Neural cell (in vitro differentiated cells): ENCODE results near the gene ICAM3. TPM values are rescaled to one million over a fixed set of nuclear protein-coding genes. Genes with fewer than 3 reads are reported as not detected.
"Not testable (repeated sequence)": the region's sequence is repeated elsewhere in the genome, so short reads cannot be mapped to it uniquely, and the experiment has no call there.

Experiments
- H2AFZ ChIP-seq: fragments of 200-600, 300-800 bp; sonication (generic), shearing (Covaris generic); 2 replicates; pipeline ENCODE4 v1.6.0; 2014; ENCODE audit warnings: low read depth, mild to moderate bottlenecking, antibody characterized with exemption, low read length, moderate library complexity
- H3F3A ChIP-seq: fragments of 200-600 bp; shearing (Covaris generic); 2 replicates; pipeline ENCODE4 v1.6.1; 2016; ENCODE audit warnings: mild to moderate bottlenecking, moderate library complexity, mixed read lengths, antibody characterized with exemption, low read length; ENCODE audit not compliant: insufficient read depth, poor library complexity, severe bottlenecking
- H3K27ac ChIP-seq: fragments of 200-600, 300-800 bp; sonication (generic), shearing (Covaris generic); 2 replicates; pipeline ENCODE4 v1.5.1; 2014; ENCODE audit warnings: mild to moderate bottlenecking, low read length, moderate library complexity
- H3K27me3 ChIP-seq: fragments of 300-800, 200-600 bp; sonication (generic), shearing (Covaris generic); 2 replicates; pipeline ENCODE4 v1.6.0; 2014; ENCODE audit warnings: mild to moderate bottlenecking, low read depth, low read length, moderate library complexity; ENCODE audit not compliant: insufficient read depth
- H3K36me3 ChIP-seq: fragments of 300-800, 200-600 bp; sonication (generic), shearing (Covaris generic); 2 replicates; pipeline ENCODE4 v1.5.1; 2014; ENCODE audit warnings: mild to moderate bottlenecking, antibody characterized with exemption, low read length, moderate library complexity; ENCODE audit not compliant: insufficient read depth
- H3K4me2 ChIP-seq: fragments of 300-800, 200-600 bp; sonication (generic), shearing (Covaris generic); 2 replicates; pipeline ENCODE4 v1.6.0; 2014; ENCODE audit warnings: mild to moderate bottlenecking, low read length
- H3K4me3 ChIP-seq: fragments of 300-800, 200-600 bp; sonication (generic), shearing (Covaris generic); 2 replicates; pipeline ENCODE4 v1.5.1; 2014; ENCODE audit warnings: mild to moderate bottlenecking, low read length, moderate library complexity
- H3K79me2 ChIP-seq: fragments of 200-600 bp; shearing (Covaris generic); replicated peaks from 2 replicates; pipeline ENCODE4 v1.6.0; 2014; ENCODE audit warnings: mild to moderate bottlenecking, low read length, moderate library complexity; ENCODE audit not compliant: insufficient read depth
- H3K9ac ChIP-seq: fragments of 300-800, 200-600 bp; sonication (generic), shearing (Covaris generic); 2 replicates; pipeline ENCODE4 v1.6.1; 2016; ENCODE audit warnings: mild to moderate bottlenecking, low read length, mixed read lengths
- H3K9me2 ChIP-seq: fragments of 200-600 bp; shearing (Covaris generic); 2 replicates; pipeline ENCODE4 v1.6.1; 2016; ENCODE audit warnings: mild to moderate bottlenecking, low read length, mixed read lengths; ENCODE audit not compliant: insufficient read depth
- H3K9me3 ChIP-seq: fragments of 200-600, 300-800 bp; sonication (generic), shearing (Covaris generic); 2 replicates; pipeline ENCODE4 v1.6.1; 2016; ENCODE audit warnings: mild to moderate bottlenecking, mixed run types, low read length, moderate library complexity, mixed read lengths
- H4K20me1 ChIP-seq: fragments of 200-600 bp; shearing (Covaris generic); 2 replicates; pipeline ENCODE4 v1.6.1; 2016; ENCODE audit warnings: mild to moderate bottlenecking, mixed run types; ENCODE audit not compliant: insufficient read depth
- EP300 ChIP-seq: fragments of 450-650 bp; conservative IDR thresholded peaks from 2 replicates; pipeline ENCODE4 v1.6.1; 2014; ENCODE audit warnings: antibody characterized with exemption, mild to moderate bottlenecking, moderate library complexity; ENCODE audit not compliant: poor library complexity, severe bottlenecking
- EZH2 ChIP-seq: fragments of 200-600, 300-800 bp; shearing (Covaris generic), sonication (generic); IDR thresholded peaks from 2 replicates; pipeline ENCODE4 v1.6.1; 2014; ENCODE audit warnings: antibody characterized with exemption, low read length, borderline replicate concordance, mild to moderate bottlenecking; ENCODE audit not compliant: insufficient read depth, poor library complexity, severe bottlenecking
- MXI1 ChIP-seq: fragments of 450-650 bp; conservative IDR thresholded peaks from 2 replicates; pipeline ENCODE4 v1.6.1; 2014; ENCODE audit warnings: antibody characterized with exemption, mild to moderate bottlenecking; ENCODE audit not compliant: poor library complexity, severe bottlenecking
- POLR2AphosphoS5 ChIP-seq: IDR thresholded peaks from 2 replicates; pipeline ENCODE4 v1.6.1; 2012
- RAD21 ChIP-seq: fragments of 450-650 bp; conservative IDR thresholded peaks from 2 replicates; pipeline ENCODE4 v1.6.1; 2014; ENCODE audit warnings: antibody characterized with exemption, mild to moderate bottlenecking, moderate library complexity
- SMC3 ChIP-seq: fragments of 450-650 bp; conservative IDR thresholded peaks from 2 replicates; pipeline ENCODE4 v1.6.1; 2014; ENCODE audit warnings: antibody characterized with exemption, mild to moderate bottlenecking, moderate library complexity; ENCODE audit not compliant: poor library complexity
- TAF1 ChIP-seq: IDR thresholded peaks from 2 replicates; pipeline ENCODE4 v1.6.1; 2012; ENCODE audit warnings: low read depth
- polyA plus RNA-seq: library from polyadenylated mRNA; depleted of rRNA; stranded (reverse); fragments of >200 nt; gene quantifications from 2 replicates; pipeline ENCODE4 v1.2.3, GENCODE V29; 2014
- TF ChIP-seq, protein P1 (sequence below): IDR thresholded peaks from 2 replicates; pipeline ENCODE4 v1.6.1; 2012; ENCODE audit warnings: borderline replicate concordance
- TF ChIP-seq, protein P2 (sequence below): fragments of 450-650 bp; IDR thresholded peaks from 2 replicates; pipeline ENCODE4 v1.5.1; 2014; ENCODE audit warnings: antibody characterized with exemption, mild to moderate bottlenecking, moderate library complexity; ENCODE audit not compliant: poor library complexity, severe bottlenecking

Gene ICAM3
- polyA plus RNA-seq, 1 donor from 2014 or later, result 0.53 TPM

DNA sequence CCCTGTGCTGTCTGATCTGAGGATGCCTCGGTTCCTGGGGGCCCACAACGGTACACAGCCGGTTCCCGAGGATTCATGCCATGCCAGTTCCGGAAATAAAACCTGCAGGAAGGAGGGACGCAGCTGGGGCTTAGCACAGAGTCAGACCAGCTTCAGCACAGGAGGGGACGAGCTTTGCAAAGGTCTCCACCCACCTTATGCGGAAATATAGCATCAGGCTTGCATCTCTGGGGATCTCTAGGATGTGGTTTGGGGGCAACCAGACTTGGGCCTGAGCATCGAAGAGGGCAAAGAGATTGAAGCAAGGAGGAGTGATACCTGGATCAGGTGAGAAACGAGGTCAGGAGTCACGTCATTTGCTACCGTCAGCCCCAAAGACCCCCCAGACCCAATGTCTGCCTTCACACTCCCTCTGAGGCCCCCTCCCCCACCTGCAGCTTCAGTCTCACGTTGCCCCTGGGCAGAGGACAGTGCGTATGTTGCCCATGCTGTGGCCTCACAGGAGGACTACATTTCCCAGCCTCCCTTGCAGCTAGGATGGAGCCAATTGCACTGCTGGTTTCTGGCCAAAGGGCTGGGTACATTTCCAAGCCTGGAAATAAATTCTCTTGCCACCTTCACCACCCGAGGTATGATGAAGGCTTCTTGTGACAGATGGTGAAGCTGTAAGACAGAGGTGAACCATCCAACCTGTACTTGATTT is 28.8 kb upstream of the ICAM3 start:
- Histone ChIP-seq H3K9me2 (no peaks in the 10 kb centered on the region), H3K79me2 (no peaks in the 10 kb centered on the region), H3K27ac (no peak overlapping the region), H4K20me1 (no peaks in the 10 kb centered on the region), H3F3A (no peaks in the 10 kb centered on the region), H2AFZ (no peak overlapping the region), H3K9me3 (no peaks in the 10 kb centered on the region), H3K4me2 (no peak overlapping the region), H3K27me3 (no peaks in the 10 kb centered on the region), H3K36me3 (no peaks in the 10 kb centered on the region), H3K9ac (no peak overlapping the region), H3K4me3 (no peak overlapping the region)
- no peak for TF ChIP-seq POLR2AphosphoS5
- no peak for TF ChIP-seq TAF1
- TF ChIP-seq EP300, result no peak
- TF ChIP-seq, protein P1, sequence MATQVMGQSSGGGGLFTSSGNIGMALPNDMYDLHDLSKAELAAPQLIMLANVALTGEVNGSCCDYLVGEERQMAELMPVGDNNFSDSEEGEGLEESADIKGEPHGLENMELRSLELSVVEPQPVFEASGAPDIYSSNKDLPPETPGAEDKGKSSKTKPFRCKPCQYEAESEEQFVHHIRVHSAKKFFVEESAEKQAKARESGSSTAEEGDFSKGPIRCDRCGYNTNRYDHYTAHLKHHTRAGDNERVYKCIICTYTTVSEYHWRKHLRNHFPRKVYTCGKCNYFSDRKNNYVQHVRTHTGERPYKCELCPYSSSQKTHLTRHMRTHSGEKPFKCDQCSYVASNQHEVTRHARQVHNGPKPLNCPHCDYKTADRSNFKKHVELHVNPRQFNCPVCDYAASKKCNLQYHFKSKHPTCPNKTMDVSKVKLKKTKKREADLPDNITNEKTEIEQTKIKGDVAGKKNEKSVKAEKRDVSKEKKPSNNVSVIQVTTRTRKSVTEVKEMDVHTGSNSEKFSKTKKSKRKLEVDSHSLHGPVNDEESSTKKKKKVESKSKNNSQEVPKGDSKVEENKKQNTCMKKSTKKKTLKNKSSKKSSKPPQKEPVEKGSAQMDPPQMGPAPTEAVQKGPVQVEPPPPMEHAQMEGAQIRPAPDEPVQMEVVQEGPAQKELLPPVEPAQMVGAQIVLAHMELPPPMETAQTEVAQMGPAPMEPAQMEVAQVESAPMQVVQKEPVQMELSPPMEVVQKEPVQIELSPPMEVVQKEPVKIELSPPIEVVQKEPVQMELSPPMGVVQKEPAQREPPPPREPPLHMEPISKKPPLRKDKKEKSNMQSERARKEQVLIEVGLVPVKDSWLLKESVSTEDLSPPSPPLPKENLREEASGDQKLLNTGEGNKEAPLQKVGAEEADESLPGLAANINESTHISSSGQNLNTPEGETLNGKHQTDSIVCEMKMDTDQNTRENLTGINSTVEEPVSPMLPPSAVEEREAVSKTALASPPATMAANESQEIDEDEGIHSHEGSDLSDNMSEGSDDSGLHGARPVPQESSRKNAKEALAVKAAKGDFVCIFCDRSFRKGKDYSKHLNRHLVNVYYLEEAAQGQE, result no peak
- no peak for TF ChIP-seq SMC3
- TF ChIP-seq RAD21, result no peak
- no peak for TF ChIP-seq EZH2
- TF ChIP-seq, protein P2, sequence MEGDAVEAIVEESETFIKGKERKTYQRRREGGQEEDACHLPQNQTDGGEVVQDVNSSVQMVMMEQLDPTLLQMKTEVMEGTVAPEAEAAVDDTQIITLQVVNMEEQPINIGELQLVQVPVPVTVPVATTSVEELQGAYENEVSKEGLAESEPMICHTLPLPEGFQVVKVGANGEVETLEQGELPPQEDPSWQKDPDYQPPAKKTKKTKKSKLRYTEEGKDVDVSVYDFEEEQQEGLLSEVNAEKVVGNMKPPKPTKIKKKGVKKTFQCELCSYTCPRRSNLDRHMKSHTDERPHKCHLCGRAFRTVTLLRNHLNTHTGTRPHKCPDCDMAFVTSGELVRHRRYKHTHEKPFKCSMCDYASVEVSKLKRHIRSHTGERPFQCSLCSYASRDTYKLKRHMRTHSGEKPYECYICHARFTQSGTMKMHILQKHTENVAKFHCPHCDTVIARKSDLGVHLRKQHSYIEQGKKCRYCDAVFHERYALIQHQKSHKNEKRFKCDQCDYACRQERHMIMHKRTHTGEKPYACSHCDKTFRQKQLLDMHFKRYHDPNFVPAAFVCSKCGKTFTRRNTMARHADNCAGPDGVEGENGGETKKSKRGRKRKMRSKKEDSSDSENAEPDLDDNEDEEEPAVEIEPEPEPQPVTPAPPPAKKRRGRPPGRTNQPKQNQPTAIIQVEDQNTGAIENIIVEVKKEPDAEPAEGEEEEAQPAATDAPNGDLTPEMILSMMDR, result no peak
- TF ChIP-seq MXI1, result no peak

DNA sequence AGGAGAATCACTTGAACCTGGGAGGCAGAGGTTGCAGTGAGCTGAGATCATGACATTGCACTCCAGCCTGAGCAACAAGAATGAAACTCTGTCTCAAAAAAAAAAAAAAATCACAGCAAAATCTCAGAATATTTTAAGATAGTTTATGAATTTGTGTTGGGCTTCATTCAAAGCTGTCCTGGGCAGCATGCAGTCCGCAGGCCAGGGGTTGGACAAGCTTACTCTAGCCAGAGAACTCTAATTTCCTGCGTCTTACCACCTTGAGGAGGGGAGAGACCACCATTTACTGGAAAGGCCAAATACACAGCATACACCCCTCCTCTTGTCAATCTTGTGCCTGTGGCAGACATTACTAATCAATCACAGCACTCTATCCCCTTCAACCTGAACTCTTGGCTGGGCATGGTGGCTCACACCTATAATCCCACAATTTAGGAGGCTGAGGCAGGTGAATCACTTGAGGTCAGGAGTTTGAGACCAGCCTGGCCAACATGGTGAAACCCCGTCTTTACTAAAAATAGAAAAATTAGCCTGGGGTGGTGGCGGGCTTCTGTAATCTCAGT is 27.6 kb upstream of the ICAM3 start:
- not testable (repeated sequence) for H3K27ac ChIP-seq, H3K9me3 ChIP-seq, H3K4me2 ChIP-seq, H2AFZ ChIP-seq, H3F3A ChIP-seq, H3K79me2 ChIP-seq, H3K27me3 ChIP-seq, H3K36me3 ChIP-seq, H3K9me2 ChIP-seq, H4K20me1 ChIP-seq, H3K4me3 ChIP-seq, H3K9ac ChIP-seq
